Fibroblast of lung (primary cell): Measurements from ENCODE around the gene FILIP1L.

Experiments used
- CTCF ChIP-seq, 2 donors: IDR thresholded peaks in 1 of 2; conservative IDR thresholded peaks in 1 of 2; 1 replicate in 1 of 2; 2 replicates in 1 of 2; pipeline ENCODE4 v1.5.1; 2011 to 2012; ENCODE audit warnings: low read length in 2 of 2, control low read depth in 1 of 2, inconsistent platforms in 1 of 2, low read depth in 1 of 2, mild to moderate bottlenecking in 1 of 2
- EZH2 ChIP-seq: IDR thresholded peaks from 2 replicates; pipeline ENCODE4 v1.5.1; 2012; ENCODE audit warnings: low read length, control low read depth, mild to moderate bottlenecking; ENCODE audit errors: missing control alignments

DNA sequence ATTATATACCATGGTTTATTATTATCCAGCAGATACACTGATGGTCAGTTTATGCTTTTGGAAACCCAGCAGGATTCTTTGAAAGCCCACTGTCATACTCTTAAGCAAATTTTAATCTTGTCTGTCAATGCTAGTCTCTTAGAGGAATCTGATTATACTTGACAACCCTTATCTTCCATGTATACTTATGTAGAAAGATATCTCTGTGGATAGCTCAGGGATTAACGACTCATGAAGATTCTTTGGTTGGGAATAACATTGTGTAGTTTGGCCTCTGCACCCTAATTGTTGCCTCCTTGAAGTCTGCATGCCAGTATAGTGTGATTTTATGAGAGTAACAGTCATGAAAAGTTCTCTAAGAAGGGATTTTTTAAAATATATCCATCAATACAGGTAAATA is 33.0 kb downstream of the FILIP1L start:
- TF ChIP-seq CTCF (conservative IDR thresholded peaks at IDR 0.05 in 1 of 2, IDR thresholded peaks at IDR 0.05 in 1 of 2; ENCODE audit: low read depth in 1 of 2, low read length in 2 of 2) = no peak
- TF ChIP-seq EZH2 = no peak
